ENCODE measurements around the gene TNRC18.

- no peak for TF ChIP-seq POLR2A (IDR thresholded peaks at IDR 0.05)
- no peak for TF ChIP-seq CTCF (IDR thresholded peaks at IDR 0.05)
- no peak for TF ChIP-seq EP300 (IDR thresholded peaks at IDR 0.05)
Measured at GRCh38 chr7:5445981-5446594, 22.5 kb upstream of the TNRC18 start.

Measured in suprapubic skin (tissue), 3 donors.